H1 (cell line): ENCODE measurements around the gene SEC22C. TPM values are rescaled to one million over a fixed set of nuclear protein-coding genes. Genes with fewer than 3 reads are reported as not detected.
A peak's percentile ranks its signal among the peaks of the same experiment; 100 is the strongest.

Experiments used
- CTCF ChIA-PET: fragments of 300-600 bp; sonication (Branson Sonifier 250); formaldehyde crosslinking; loops from one replicate; lab custom pipeline; 2021; ENCODE audit not compliant: partially characterized antibody; lab: Charles Lee
- POLR2A ChIA-PET: fragments of 300-600 bp; sonication (Branson Sonifier 250); formaldehyde crosslinking; loops from one replicate; lab custom pipeline; 2021; ENCODE audit warnings: inconsistent platforms; ENCODE audit not compliant: partially characterized antibody; lab: Charles Lee
- DNase-seq, 2 experiments: peaks; one replicate each; pipeline versions ENCODE4 v3.0.0 to v3.0.0-alpha.2; 2010 to 2022; ENCODE audit warnings: low spot score in 2 of 2, low read depth in 1 of 2, mixed read lengths in 1 of 2
- FAIRE-seq: peaks from 2 replicates; lab custom pipeline; 2011; peaks lifted over from hg19 to GRCh38; lab: Jason Lieb, UNC
- H2AFZ ChIP-seq: 2 replicates; pipeline ENCODE4 v1.8.1; 2012; ENCODE audit warnings: low read length, inconsistent platforms
- H2AK5ac ChIP-seq: 2 replicates; pipeline ENCODE4 v1.6.1; 2013; ENCODE audit warnings: low read depth, low read length
- H2BK120ac ChIP-seq: replicated peaks from 2 replicates; pipeline ENCODE3; 2013; ENCODE audit warnings: low read depth, low read length, inconsistent platforms
- H2BK12ac ChIP-seq: 2 replicates; pipeline ENCODE4 v1.6.1; 2013; ENCODE audit warnings: low read depth, low read length
- H2BK15ac ChIP-seq: 2 replicates; pipeline ENCODE4 v1.6.1; 2013; ENCODE audit warnings: low read length
- H2BK20ac ChIP-seq: 2 replicates; pipeline ENCODE4 v1.6.1; 2013; ENCODE audit warnings: low read length
- H2BK5ac ChIP-seq: 2 replicates; pipeline ENCODE4 v1.6.1; 2013; ENCODE audit warnings: low read depth, low read length
- H3K14ac ChIP-seq: 2 replicates; pipeline ENCODE4 v1.6.1; 2013; ENCODE audit warnings: inconsistent platforms; ENCODE audit not compliant: insufficient read length
- H3K18ac ChIP-seq: 2 replicates; pipeline ENCODE4 v1.6.1; 2013; ENCODE audit warnings: low read length; ENCODE audit errors: extremely low read depth
- H3K23ac ChIP-seq: 2 replicates; pipeline ENCODE4 v1.6.1; 2013; ENCODE audit warnings: inconsistent platforms; ENCODE audit not compliant: insufficient read length
- H3K23me2 ChIP-seq: 2 replicates; pipeline ENCODE4 v1.6.1; 2013; ENCODE audit warnings: low read depth, low read length
- H3K27ac ChIP-seq: 2 replicates; pipeline ENCODE4 v1.6.1; 2011; ENCODE audit warnings: low read depth, low read length, inconsistent platforms
- H3K27me3 ChIP-seq, 4 experiments: replicated peaks in 1 of 4; 1 replicate in 1 of 4; 2 replicates in 3 of 4; pipeline versions ENCODE4 v1.6.1 to v1.8.1; 2011 to 2013; ENCODE audit warnings: low read length in 3 of 4, mild to moderate bottlenecking in 3 of 4, inconsistent platforms in 2 of 4, mixed read lengths in 2 of 4, moderate library complexity in 1 of 4; ENCODE audit not compliant: control insufficient read depth in 3 of 4, insufficient read depth in 3 of 4; ENCODE audit errors: extremely low read depth in 1 of 4
- H3K36me3 ChIP-seq, 4 experiments: 2 replicates each; pipeline versions ENCODE4 v1.6.1 to v1.8.1; 2011 to 2013; ENCODE audit warnings: mild to moderate bottlenecking in 4 of 4, low read length in 3 of 4, moderate library complexity in 2 of 4, control low read depth in 1 of 4, inconsistent platforms in 1 of 4; ENCODE audit not compliant: insufficient read depth in 4 of 4, control insufficient read depth in 2 of 4
- H3K4ac ChIP-seq: replicated peaks from 2 replicates; pipeline ENCODE3; 2013; ENCODE audit warnings: low read length, low read depth, mixed read lengths, inconsistent platforms; ENCODE audit not compliant: insufficient read length
- H3K4me1 ChIP-seq, 4 experiments: replicated peaks in 1 of 4; 1 replicate in 1 of 4; 2 replicates in 3 of 4; pipeline versions ENCODE4 v1.6.1 to v1.8.1; 2011 to 2013; ENCODE audit warnings: low read length in 3 of 4, inconsistent platforms in 2 of 4, mixed read lengths in 1 of 4; ENCODE audit not compliant: insufficient read depth in 4 of 4, control insufficient read depth in 3 of 4
- H3K4me2 ChIP-seq, 2 experiments: 2 replicates each; pipeline versions ENCODE4 v1.6.1 to v1.8.1; 2011 to 2013; ENCODE audit warnings: low read depth in 2 of 2, low read length in 2 of 2, control low read depth in 1 of 2, inconsistent platforms in 1 of 2, mild to moderate bottlenecking in 1 of 2; ENCODE audit not compliant: insufficient read depth in 1 of 2
- H3K4me3 ChIP-seq, 4 experiments: fragments of 200-600, 300-600 bp in 1 of 4; sonication (generic), shearing (Covaris generic), sonication (Bioruptor Twin) in 1 of 4; 2 replicates each; pipeline versions ENCODE4 v1.5.1 to v1.8.1; 2011 to 2016; ENCODE audit warnings: low read length in 4 of 4, low read depth in 3 of 4, control low read depth in 2 of 4, inconsistent platforms in 2 of 4, mild to moderate bottlenecking in 2 of 4, mixed read lengths in 1 of 4, moderate library complexity in 1 of 4; ENCODE audit not compliant: insufficient read depth in 2 of 4; ENCODE audit errors: extremely low read depth in 1 of 4
- H3K56ac ChIP-seq: replicated peaks from 2 replicates; pipeline ENCODE3; 2013; ENCODE audit warnings: low read depth, mild to moderate bottlenecking, mixed read lengths, low read length, inconsistent platforms; ENCODE audit not compliant: insufficient read length
- H3K79me1 ChIP-seq: 2 replicates; pipeline ENCODE4 v1.6.1; 2013; ENCODE audit warnings: low read depth, low read length, control low read depth
- H3K79me2 ChIP-seq, 2 experiments: 2 replicates each; pipeline versions ENCODE4 v1.6.1 to v1.8.1; 2012 to 2013; ENCODE audit warnings: low read length in 2 of 2, mild to moderate bottlenecking in 2 of 2, inconsistent platforms in 1 of 2; ENCODE audit not compliant: insufficient read depth in 2 of 2, control insufficient read depth in 1 of 2
- H3K9ac ChIP-seq, 4 experiments: replicated peaks in 1 of 4; 1 replicate in 1 of 4; 2 replicates in 3 of 4; pipeline versions ENCODE4 v1.6.1 to v1.8.1; 2011 to 2013; ENCODE audit warnings: low read depth in 3 of 4, low read length in 3 of 4, control low read depth in 2 of 4, mild to moderate bottlenecking in 2 of 4, moderate library complexity in 2 of 4, inconsistent platforms in 1 of 4; ENCODE audit errors: extremely low read depth in 1 of 4
- H3K9me3 ChIP-seq, 2 experiments: 2 replicates each; pipeline versions ENCODE4 v1.6.1 to v1.8.1; 2012 to 2013; ENCODE audit warnings: mild to moderate bottlenecking in 2 of 2, moderate library complexity in 2 of 2, control low read depth in 1 of 2, inconsistent platforms in 1 of 2, low read depth in 1 of 2, low read length in 1 of 2, mixed read lengths in 1 of 2; ENCODE audit not compliant: insufficient read depth in 2 of 2
- H4K20me1 ChIP-seq, 2 experiments: replicated peaks in 1 of 2; 2 replicates each; pipeline versions ENCODE3 to v1.8.1; 2011 to 2013; ENCODE audit warnings: inconsistent platforms in 2 of 2, low read length in 2 of 2, mild to moderate bottlenecking in 1 of 2; ENCODE audit not compliant: insufficient read depth in 2 of 2, control insufficient read depth in 1 of 2
- H4K5ac ChIP-seq: 2 replicates; pipeline ENCODE4 v1.6.1; 2013; ENCODE audit warnings: low read length, low read depth, mixed read lengths, inconsistent platforms; ENCODE audit not compliant: insufficient read length
- H4K8ac ChIP-seq: 2 replicates; pipeline ENCODE4 v1.8.0; 2013; ENCODE audit warnings: mild to moderate bottlenecking, moderate library complexity, low read length, inconsistent platforms; ENCODE audit not compliant: insufficient read depth; ENCODE audit errors: extremely low read depth
- H4K91ac ChIP-seq: replicated peaks from 2 replicates; pipeline ENCODE3; 2013; ENCODE audit warnings: low read length, mixed read lengths, inconsistent platforms; ENCODE audit not compliant: insufficient read length
- ATF3 ChIP-seq: IDR thresholded peaks from 2 replicates; pipeline ENCODE4 v1.6.1; 2011; ENCODE audit warnings: low read depth, mild to moderate bottlenecking, low read length; ENCODE audit not compliant: insufficient read depth
- CREB1 ChIP-seq: IDR thresholded peaks from 2 replicates; pipeline ENCODE4 v1.6.1; 2012; ENCODE audit warnings: inconsistent platforms
- EP300 ChIP-seq, 2 experiments: IDR thresholded peaks; 1 replicate in 1 of 2; 2 replicates in 1 of 2; pipeline ENCODE4 v1.6.1; 2011 to 2012; ENCODE audit warnings: low read depth in 2 of 2, low read length in 2 of 2, mild to moderate bottlenecking in 2 of 2, borderline replicate concordance in 1 of 2, inconsistent platforms in 1 of 2, moderate library complexity in 1 of 2
- HDAC6 ChIP-seq: IDR thresholded peaks from one replicate; pipeline ENCODE4 v1.7.1; 2012; ENCODE audit warnings: low read depth, mild to moderate bottlenecking, inconsistent platforms, low read length, moderate library complexity
- SAP30 ChIP-seq: fragments of 300-600 bp; sonication (generic); IDR thresholded peaks from 2 replicates; pipeline ENCODE4 v1.7.1; 2012; ENCODE audit warnings: low read length, moderate library complexity, mild to moderate bottlenecking, inconsistent platforms; ENCODE audit not compliant: insufficient read depth, insufficient replicate concordance
- SIX5 ChIP-seq: IDR thresholded peaks from 2 replicates; pipeline ENCODE4 v1.6.1; 2011; ENCODE audit warnings: mild to moderate bottlenecking, low read depth, low read length
- TCF12 ChIP-seq: IDR thresholded peaks from 2 replicates; pipeline ENCODE4 v1.6.1; 2011; ENCODE audit warnings: low read depth, mild to moderate bottlenecking, low read length
- TEAD4 ChIP-seq: IDR thresholded peaks from 2 replicates; pipeline ENCODE4 v1.6.1; 2012; ENCODE audit warnings: low read depth, low read length, inconsistent platforms, mixed read lengths
- YY1 ChIP-seq: IDR thresholded peaks from 2 replicates; pipeline ENCODE4 v1.6.1; 2011; ENCODE audit warnings: low read depth, mild to moderate bottlenecking, low read length
- WGBS, 2 experiments: shearing (Covaris generic) in 1 of 2; methylation state at CpG; one replicate each; pipeline versions ENCODE4 v1.1.6 to v1.1.7; 2013 to 2015; ENCODE audit warnings: low lambda C conversion rate in 2 of 2, mixed read lengths in 2 of 2, inconsistent platforms in 1 of 2, low coverage in 1 of 2, missing lambda C conversion rate in 1 of 2; ENCODE audit not compliant: insufficient replicate concordance in 2 of 2, insufficient coverage in 1 of 2, insufficient read length in 1 of 2; ENCODE audit errors: extremely low coverage in 1 of 2, missing lambda C conversion rate in 1 of 2; 5-methylcytosine and 5-hydroxymethylcytosine counted together
- polyA plus RNA-seq, 7 experiments: library from polyadenylated mRNA; depleted of rRNA in 3 of 7; stranded (reverse) in 5 of 7; unstranded in 2 of 7; fragments of >200 nt in 5 of 7; fragments of 200-250 nt in 2 of 7; gene quantifications; 1 replicate in 5 of 7; 2 replicates in 1 of 7; 4 replicates in 1 of 7; pipeline versions ENCODE4 v1.2.1 to v1.2.3, GENCODE V29; 2011 to 2013; ENCODE audit warnings: missing spikeins in 2 of 7, mixed read lengths in 2 of 7
- total RNA-seq: library from RNA; stranded (reverse); fragmentation: NEBNext Ultra II Directional; extraction: Animal tissue kit (Norgen Biotek cat#: 25700); gene quantifications from 2 replicates; pipeline ENCODE4 v1.2.1, GENCODE V29; 2021

SEC22C gene
- total and polyA plus RNA-seq, 2 of the 8 experiments (the other 6 are each of a cell fraction or from before 2014, with no cell fraction given), result 23.4 to 38.3 TPM

GRCh38 chr3:42582474-42583070, 805 bp upstream of the SEC22C start:
- H3K56ac ChIP-seq, result peak overlapping the region; percentile 43
- WGBS, 2 experiments, result 4% methylated on average over 3 of the region's 3 CpGs; no CpG with 5 or more reads in 1 of the 2 experiments
- H3K4me2 ChIP-seq, result peak overlapping the region; percentile 60 to 80
- peak overlapping the region; percentile 16 for H2BK120ac ChIP-seq
- H4K8ac ChIP-seq, result peak overlapping the region; percentile 87; the same call in 1 of the 2 replicates
- H3K79me2 ChIP-seq, result peaks cover 0 to 43% of the 10 kb centered on the region in 2 experiments; a peak in 3 of 4 replicates
- H3K4me3 ChIP-seq, result peak overlapping the region; percentile 70 to 94 (median 86)
- H3K4me1 ChIP-seq, result peaks cover 2 to 14% (median 5%) of the 10 kb centered on the region in 4 experiments; a peak in 6 of 7 replicates
- H2BK20ac ChIP-seq, result no peak overlapping the region
- peak overlapping the region; percentile 69; the same call in 1 of the 2 replicates for H2BK5ac ChIP-seq
- no peak overlapping the region for H3K14ac ChIP-seq
- peaks cover 10% of the 10 kb centered on the region for H3K23me2 ChIP-seq
- H2AFZ ChIP-seq, result no peak overlapping the region; the same call in 1 of the 2 replicates
- ChIA-PET CTCF (interaction anchor here (0.8 to 4.2 kb wide), 9 partner anchors 11 to 168 kb away, joined by 3 to 21 read pairs (median 5); partner anchors contain the start of gene NKTR), POLR2A (interaction anchor here (0.6 to 4.7 kb wide), 14 partner anchors 10 to 1494 kb away, joined by 3 to 73 read pairs (median 6); partner anchors contain the start of genes NKTR and SS18L2)
- peak overlapping the region in 3 of 4 experiments; percentile 22 to 82 (median 76); a peak in 5 of 7 replicates for H3K9ac ChIP-seq
- H3K9me3 ChIP-seq, result no peaks in the 10 kb centered on the region
- H3K79me1 ChIP-seq, result no peaks in the 10 kb centered on the region; the same call in none of the 2 replicates
- no peak overlapping the region for H2AK5ac ChIP-seq
- peak overlapping the region; percentile 77; the same call in 1 of the 2 replicates for H3K27ac ChIP-seq
- H3K4ac ChIP-seq, result peak overlapping the region; percentile 48
- no peak overlapping the region for H4K91ac ChIP-seq
- peak overlapping the region; percentile 26; the same call in 1 of the 2 replicates for H3K18ac ChIP-seq
- DNase-seq, result no peak
- H4K5ac ChIP-seq, result no peak overlapping the region
- no peaks in the 10 kb centered on the region for H4K20me1 ChIP-seq
- peaks cover 0 to 4% (median 0%) of the 10 kb centered on the region in 4 experiments; a peak in 1 of 8 replicates for H3K36me3 ChIP-seq
- H2BK15ac ChIP-seq, result peak overlapping the region; percentile 97; the same call in 1 of the 2 replicates
- no peak overlapping the region for H3K23ac ChIP-seq
- no peaks in the 10 kb centered on the region for H3K27me3 ChIP-seq
- 0 out of 2 replicates have a peak overlapping the region, but pooled peaks have one; percentile 2 for H2BK12ac ChIP-seq
- no peak for FAIRE-seq
- TF ChIP-seq SAP30, result peak; percentile 45
- TF ChIP-seq CREB1, result no peak
- TF ChIP-seq EP300 (IDR thresholded peaks at IDR 0.05; ENCODE audit: borderline replicate concordance in 1 of 2, low read depth in 2 of 2, low read length in 2 of 2), result 0 out of 3 replicates have a peak, but pooled peaks of 1 of the 2 experiments have one; percentile 1
- no peak for TF ChIP-seq ATF3
- no peak for TF ChIP-seq HDAC6
- TF ChIP-seq SIX5, result no peak
- TF ChIP-seq TCF12, result 0 out of 2 replicates have a peak, but pooled peaks have one; percentile 65
- TF ChIP-seq YY1, result 0 out of 2 replicates have a peak, but pooled peaks have one; percentile 6
- TF ChIP-seq TEAD4, result no peak
